Iris pigment epithelial cell (primary cell): Measurements from ENCODE around the gene DDIT4.
"Not testable (repeated sequence)": the region's sequence is repeated elsewhere in the genome, so short reads cannot be mapped to it uniquely, and the experiment has no call there.

ENCODE experiments used
- DNase-seq: peaks from one replicate; pipeline ENCODE4 v3.0.0-alpha.2; 2011; ENCODE audit warnings: low read depth

Gene DDIT4

DNA sequence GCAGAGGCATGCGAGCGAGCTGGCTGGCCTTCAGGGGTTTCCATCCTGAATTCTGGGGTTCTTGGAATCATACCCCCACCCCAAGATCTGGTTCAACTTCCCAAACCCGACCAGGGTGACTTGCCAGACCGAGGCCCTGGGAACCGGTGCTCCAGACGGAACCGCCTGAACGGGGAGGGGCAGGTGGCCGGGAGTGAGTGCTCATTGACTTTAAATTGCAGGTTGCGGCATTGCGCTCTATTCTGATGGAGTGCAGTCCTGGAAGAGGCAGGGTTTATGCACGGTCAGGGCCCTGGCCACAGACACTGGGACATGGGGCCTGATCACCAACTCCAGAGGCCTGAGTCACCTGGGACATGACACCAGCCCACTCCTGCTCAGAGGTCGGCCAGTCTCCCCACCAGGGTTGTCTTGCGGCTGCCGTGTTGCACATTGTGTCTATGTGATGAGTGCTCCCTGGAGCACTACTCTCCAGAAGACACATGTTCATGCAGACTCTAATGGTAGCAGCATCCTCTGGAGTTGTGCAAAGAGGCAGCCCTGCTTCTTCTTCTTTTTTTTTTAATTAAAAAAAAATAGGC is 5.8 kb upstream of the DDIT4 start:
- DNase-seq: no peak

DNA sequence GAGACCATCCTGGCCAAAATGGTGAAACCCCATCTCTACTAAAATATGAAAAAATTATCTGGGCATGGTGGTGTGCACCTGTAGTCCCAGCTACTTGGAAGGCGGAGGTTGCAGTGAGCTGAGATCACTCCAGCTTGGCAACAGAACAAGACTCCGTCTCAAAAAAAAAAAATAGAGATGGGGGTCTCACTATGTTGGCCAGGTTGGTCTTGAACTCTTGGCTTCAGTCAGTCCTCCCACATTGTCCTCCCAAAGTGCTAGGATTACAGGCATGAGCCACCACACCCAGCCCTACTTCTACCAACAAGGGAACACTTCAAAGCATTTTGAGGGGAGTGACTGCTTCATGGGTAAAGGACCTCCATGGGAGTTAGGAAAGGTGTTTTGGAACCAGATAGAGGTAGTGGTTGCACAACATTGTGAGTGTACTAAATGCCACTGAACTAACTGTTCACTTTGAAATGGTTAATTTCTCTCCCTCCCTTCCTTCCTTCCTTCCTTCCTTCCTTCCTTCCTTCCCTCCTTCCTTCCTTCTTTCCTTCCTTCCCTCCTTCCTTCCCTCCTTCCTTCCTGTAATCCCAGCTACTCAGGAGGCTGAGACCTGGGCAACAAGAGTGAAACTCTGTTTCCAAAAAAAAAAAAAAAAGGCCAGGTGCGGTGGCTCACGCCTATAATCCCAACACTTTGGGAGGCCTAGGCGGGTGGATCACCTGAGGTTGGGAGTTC is 5.1 kb upstream of the DDIT4 start:
- DNase-seq: not testable (repeated sequence)

DNA sequence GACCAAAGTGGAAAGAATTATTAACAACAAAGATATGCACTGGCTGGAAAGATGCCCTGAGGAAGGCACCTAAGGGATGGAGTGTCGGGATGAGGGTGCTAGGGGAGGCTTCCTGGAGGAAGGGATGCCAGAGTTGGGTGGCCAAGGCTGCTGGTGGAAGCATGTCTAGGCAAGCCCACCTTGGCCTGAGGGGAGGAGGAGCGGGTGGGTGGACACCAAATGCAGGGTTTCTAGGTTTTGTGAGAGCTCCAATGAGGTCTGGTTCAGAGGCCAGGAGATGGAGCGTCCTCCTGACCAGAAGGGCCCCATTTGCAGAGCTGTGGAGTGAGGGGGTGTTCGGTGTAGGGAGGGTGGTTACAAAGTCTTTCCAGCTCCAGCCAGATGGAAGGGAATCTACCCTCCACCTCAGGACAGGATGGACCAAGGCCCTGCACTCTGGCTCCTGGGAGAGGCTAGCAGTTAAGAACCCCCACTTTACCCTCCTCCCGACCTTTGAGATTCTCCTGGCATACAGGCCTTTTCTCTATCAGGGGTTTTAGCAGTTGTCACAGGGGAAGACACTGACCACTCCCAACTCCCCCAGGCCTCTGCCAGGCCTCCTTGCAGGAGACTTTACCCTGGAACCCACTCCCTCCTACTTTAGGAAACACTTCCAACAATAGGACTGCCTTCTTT is 3.0 kb upstream of the DDIT4 start:
- no peak for DNase-seq

DNA sequence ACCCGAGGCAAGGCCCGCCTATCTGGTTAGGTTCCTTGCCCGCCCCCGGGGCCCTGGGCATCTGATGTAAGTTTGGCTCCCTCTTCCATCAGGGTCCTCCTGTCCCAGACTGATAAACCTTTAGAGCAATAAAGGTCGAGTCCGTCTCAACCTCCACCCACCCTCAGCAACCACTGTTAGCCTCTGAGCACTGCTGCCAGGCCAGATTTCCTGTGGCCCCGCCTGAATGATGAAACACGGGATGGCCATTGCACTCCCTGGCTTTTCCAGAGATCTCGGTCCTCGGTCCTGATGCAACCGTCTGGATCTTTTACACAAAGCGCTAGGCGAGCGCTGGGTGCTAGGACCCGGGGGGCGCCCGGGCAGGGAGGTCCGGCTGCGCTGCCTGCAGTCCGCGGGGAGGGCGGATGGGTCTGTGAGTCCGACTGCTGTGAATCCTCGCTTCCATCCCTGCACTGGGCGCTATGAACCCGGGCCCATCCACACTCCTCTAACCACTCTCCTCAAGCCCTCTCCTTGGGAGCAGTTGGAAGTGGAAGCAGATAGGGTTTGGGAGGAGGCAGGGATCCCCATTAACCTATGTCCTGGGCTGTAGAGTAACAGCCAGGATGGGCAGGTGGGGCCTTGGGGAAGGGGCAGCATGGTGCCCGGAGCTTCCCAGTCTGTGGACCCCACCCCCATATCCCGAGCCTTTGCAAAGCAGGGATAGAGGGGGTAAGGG is 875 bp upstream of the DDIT4 start:
- DNase-seq: peak; percentile 97

DNA sequence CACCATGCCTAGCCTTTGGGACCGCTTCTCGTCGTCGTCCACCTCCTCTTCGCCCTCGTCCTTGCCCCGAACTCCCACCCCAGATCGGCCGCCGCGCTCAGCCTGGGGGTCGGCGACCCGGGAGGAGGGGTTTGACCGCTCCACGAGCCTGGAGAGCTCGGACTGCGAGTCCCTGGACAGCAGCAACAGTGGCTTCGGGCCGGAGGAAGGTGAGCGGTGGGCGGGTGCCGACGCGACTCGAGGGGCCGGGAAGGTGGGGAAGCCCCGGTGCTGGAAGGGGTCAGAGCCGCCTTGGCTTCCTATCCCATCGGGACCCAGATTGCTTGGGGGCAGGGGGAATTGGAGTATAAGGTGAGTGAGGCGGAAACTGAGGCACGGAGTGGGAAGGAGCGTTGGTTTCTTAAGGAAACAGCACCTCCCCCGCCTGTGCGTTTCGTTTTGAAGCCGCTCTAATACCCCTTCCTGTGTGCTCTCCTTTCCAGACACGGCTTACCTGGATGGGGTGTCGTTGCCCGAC is 547 bp downstream of the DDIT4 start:
- DNase-seq: peak; percentile 66

DNA sequence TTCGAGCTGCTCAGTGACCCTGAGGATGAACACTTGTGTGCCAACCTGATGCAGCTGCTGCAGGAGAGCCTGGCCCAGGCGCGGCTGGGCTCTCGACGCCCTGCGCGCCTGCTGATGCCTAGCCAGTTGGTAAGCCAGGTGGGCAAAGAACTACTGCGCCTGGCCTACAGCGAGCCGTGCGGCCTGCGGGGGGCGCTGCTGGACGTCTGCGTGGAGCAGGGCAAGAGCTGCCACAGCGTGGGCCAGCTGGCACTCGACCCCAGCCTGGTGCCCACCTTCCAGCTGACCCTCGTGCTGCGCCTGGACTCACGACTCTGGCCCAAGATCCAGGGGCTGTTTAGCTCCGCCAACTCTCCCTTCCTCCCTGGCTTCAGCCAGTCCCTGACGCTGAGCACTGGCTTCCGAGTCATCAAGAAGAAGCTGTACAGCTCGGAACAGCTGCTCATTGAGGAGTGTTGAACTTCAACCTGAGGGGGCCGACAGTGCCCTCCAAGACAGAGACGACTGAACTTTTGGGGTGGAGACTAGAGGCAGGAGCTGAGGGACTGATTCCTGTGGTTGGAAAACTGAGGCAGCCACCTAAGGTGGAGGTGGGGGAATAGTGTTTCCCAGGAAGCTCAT is 1.1 kb downstream of the DDIT4 start:
- peak; percentile 74 for DNase-seq

DNA sequence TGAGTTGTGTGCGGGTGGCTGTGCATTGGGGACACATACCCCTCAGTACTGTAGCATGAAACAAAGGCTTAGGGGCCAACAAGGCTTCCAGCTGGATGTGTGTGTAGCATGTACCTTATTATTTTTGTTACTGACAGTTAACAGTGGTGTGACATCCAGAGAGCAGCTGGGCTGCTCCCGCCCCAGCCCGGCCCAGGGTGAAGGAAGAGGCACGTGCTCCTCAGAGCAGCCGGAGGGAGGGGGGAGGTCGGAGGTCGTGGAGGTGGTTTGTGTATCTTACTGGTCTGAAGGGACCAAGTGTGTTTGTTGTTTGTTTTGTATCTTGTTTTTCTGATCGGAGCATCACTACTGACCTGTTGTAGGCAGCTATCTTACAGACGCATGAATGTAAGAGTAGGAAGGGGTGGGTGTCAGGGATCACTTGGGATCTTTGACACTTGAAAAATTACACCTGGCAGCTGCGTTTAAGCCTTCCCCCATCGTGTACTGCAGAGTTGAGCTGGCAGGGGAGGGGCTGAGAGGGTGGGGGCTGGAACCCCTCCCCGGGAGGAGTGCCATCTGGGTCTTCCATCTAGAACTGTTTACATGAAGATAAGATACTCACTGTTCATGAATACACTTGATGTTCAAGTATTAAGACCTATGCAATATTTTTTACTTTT is 1.8 kb downstream of the DDIT4 start:
- peak; percentile 34 for DNase-seq

DNA sequence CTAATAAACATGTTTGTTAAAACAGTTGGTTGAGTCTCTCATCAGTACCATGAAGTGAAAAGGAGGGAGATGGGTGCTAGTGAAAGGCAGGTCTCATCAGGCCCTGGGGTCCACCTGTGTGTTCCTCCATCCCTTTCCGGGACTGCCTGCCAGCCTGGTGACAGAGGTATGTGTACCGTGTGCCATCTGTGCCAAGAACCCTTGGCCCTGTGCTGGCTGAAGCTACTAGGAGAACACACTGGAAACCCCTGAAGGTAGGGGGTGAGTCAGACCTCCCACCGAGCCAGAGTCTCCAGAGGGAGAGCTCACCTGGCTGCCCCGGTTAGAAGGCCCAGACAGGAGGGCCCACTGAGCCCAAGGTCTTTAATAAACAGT is 2.3 kb downstream of the DDIT4 start:
- DNase-seq: peak; percentile 33

DNA sequence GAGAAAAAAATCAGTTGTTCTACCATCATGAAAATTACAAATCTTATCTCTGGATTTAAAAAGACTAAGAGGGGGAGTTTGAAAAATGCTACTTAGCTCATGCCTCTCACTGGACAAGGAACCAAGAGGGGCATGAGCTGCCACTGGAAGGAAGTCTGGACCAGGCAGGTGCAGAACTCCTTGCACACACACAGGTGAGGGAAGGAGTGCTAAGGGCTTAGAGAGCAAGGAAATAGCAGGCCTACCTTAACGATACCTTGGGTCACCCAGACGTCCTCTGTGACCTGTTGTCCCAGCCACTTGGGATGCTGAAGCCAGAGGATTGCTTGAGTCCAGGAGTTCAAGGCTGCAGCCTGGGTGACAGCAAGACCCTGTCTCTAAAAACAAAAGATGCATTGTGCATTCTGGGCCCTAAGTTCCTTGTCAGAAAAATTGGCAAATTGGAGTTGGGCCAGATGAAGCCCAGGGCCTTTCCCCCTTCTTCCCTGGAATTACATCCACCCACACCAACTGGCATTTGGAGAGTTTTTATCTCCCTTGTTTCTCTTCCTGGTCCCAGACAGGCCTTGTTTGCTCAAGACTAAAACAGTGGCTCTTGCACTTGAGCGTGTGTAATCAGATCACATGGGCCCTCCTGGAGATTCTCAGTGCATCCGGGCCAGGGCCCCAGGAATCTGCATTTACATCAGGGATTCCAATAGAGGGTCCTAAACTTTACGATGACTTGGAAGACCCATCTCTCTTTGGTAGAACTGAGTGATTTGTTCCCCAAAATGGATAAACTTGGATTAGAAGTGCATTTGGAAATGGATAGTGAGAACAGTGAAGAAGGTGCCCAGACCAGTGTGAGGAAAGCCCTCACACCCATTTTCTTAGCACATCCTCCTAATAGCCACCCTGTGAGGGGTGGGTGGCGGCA is 3.0 kb downstream of the DDIT4 start:
- DNase-seq: peak; percentile 83

DNA sequence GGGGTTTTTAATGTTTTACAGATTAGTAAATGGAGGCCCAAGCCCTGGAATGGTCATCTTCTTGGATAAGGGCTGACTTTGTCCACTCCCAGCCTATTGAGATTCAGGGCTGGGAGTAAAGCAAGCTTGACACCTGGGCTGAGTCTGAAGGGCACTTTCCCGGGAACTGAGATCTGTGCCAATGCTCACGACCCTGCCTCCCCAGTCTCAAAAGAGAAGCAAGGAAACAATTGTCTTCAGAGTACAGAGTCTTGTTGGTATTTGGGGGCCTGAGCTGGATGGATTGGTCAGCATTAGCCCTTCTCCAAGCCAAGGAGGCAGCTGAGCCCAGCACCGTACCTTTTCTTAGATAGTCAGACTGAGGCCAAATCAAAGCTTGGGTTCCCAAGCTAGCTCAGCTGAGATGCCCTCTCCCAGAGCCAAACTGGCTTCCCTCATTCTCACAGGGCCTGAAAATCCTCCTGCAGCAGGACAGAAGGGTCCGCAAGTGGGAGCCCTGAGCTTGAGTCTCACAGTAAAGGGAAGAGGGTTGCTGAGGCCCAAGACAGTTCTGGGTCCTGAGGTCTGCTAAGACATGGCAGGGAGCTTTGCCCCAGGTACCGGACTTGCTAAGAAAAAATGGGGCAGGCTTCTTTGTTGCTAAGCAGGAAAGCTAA is 3.7 kb downstream of the DDIT4 start:
- peak; percentile 53 for DNase-seq

DNA sequence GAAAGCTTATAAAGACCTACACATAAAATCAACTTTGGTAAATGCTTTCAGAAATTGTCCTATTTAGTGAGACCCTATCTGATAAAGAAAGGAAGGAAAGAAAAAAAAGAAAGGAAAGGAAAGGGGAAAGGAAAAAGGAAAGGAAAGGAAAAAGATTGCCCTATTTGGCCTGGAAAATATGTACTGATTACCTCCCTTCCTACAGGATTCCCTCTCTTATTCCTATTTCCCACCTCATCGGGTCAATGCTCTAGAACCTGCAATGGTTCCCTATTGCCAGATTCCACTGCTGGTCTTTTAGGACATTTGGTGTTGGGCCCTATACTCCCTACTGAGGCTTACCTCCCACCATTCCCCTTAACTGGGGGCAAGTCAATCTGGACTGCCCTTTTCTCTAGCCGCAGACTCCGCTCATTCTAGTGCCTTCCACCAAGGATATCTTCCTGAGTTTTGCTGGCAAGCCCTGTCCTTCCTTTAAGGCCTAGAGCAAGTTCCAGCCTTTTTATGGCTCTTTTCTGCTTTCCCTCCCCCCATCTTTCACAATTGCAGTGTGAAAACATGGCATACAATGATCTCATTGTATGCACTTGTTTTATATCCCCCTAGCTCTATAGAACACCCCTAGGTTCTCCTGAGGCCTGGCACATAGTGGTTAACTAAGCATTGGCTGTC is 4.4 kb downstream of the DDIT4 start:
- peak; percentile 34 for DNase-seq

DNA sequence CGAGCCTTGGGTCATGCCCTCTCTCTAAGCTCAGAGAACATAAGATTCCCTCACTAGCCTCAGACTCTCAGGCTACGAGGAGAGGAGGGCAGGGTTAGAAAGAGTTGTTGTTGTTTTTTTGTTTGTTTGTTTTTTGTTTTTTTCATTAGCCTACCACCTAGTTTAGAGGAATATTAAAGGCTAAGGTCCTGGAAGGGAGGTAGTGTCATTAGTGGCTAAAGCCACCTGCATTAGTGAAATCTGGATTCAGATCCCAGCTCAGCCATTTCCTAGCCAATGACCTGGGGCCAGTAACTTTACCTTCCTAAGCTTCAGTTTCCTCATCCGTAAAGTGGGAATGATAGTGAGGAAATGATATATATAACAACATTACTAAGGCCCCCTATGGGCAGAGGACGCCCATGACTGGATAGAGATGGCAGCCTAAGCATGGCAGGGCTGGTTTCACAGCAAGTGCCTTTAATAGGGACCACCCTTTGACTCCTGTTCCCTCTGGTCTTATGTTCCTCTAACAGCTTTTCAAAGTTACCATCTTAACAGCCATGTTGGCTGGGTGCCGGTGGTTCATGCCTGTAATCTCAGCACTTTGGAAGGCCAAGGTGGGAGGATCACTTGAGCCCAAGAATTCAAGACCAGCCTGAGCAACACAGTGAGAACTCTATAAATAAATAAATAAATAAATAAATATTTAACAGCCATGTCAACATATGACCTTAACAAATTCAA is 5.1 kb downstream of the DDIT4 start:
- DNase-seq: no peak

DNA sequence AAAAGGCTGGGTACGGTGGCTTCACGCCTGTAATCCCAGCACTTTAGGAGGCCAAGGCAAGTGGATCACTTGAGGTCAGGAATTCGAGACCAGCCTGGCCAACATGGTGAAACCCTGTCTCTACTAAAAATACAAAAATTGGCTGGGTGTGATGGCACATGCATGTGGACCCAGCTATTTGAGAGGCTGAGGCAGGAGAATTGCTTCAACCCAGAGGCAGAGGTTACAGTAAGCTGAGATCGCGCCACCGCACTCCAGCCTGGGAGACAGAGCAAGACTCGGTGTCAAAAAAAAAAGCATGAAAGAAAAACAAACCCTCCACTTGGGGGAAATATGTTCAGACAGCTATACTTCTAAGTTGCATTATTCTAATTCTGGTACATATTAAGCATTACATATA is 5.9 kb downstream of the DDIT4 start:
- not testable (repeated sequence) for DNase-seq

DNA sequence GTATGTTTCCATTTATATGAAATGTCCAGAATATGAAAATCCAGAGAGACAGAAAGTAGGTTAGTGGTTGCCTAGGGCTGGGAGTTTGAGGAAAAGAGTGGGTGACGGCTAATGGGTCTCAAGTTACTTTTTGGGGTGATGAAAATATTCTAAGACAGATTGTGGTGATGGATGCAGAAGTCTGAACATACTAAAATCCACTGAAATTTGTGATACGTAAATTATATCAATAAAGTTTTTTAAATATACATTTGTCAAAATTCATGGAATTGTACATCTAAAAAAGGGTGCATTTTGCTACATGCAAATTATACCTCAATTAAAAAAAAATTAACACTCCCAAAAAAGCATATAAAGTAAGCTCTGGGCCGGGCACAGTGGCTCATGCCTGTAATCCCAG is 9.4 kb downstream of the DDIT4 start:
- no peak for DNase-seq

DNA sequence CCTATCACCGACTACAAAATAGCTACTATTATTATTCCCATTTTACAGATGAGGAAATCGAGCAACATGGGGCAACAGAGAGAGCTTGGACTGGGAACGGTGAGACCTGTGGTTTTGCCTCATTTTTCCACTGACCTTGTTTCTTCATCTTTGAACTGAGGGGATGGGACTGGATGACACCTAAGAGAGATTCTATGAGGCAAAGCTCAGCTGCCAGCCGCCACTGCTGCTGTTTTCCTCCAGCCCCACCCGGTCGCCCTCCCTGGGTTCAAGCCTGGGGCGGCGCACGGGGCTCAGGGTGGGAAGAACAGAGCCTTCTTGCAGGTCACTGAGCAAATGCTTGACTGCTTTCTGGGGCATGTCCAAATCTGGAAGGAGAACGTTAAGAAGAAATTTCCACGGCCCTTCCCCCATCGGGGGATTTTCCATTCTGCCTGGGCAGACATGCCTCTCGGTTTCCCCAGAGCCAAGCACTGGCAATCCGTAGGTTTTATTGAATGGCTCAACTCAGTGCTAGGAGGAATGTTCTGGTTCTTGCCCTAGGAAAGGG is 12.3 kb downstream of the DDIT4 start:
- peak; percentile 57 for DNase-seq

DNA sequence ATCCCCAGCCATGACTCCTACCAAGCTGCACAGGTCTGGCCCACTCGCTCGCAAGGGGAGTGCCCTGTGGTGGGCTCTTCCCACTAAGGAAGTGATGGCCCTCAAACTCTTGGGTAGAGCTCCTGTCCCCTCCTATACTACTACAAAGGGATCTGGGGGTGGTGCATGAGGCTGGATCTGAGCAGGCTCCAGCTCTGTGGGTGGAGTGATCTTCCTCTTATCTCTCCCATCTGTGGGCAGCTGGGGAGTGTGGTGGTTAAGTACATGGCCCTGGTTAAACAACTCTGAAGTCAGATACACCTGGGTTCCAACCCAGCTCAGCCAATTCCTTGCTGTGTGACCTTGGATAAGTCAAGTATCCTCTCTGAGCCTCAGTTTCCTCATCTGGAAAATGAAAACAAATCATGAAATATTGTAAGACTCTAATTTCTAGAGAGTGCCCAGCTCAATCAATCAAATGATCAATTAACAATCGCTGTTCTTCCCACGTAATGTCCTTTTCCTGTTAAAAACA is 17.4 kb downstream of the DDIT4 start:
- DNase-seq: no peak

DNA sequence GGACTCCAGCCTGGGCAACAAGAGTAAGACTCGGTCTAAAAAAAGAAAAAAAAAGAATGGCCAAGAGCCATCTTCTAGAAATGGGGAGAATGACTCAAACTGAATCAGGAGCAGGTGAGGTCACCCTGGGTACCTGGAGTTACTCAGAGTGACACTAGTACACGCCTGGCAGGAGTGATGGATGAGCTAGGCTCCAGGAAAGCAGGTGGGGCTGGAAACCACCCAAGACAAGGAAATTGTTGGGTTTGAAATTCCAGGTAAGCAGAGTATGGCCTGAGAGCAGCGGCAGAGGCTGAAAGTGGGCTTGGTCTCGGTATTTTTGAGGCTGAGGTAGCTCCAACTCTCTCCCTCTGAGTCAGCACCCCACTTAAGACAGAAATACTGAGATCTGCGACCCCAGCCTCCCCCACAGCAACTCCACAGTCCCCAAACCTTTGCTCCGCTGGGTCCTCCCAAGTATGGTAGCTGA is 18.5 kb downstream of the DDIT4 start:
- DNase-seq: no peak

DNA sequence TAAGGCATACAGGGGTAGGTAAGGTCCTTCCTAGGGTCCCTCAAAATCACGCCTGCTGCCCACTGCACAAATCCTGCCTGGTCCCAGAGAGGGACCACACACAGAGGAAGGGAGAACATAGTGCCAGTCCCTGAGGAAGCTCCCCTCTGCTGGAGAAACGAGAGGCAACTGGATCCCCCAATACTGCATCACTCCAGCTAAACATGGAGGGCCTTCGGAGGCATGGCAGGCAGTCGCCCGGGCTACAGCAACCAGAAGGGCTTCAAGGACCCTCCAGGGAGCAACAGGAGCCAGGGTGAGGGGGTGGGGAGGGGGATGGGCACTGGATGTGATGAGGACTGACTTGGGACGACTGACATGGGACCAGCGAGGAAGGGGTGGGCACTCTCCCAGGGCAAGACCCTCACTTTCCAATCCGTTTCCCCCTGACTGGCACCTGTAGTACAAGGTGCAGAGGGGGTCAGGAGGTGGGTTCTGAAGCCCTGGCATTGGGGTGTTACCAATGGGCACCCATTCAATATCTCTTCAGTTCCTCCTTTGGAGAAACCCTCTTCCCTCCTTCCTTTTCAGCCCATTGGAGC is 21.7 kb downstream of the DDIT4 start:
- no peak for DNase-seq
